ENCODE measurements around the gene RNF113A. TPM values are rescaled to one million over a fixed set of nuclear protein-coding genes. Genes with fewer than 3 reads are reported as not detected.
A peak's percentile ranks its signal among the peaks of the same experiment; 100 is the strongest.

The RNF113A gene
- total and polyA plus RNA-seq, 2 donors (not counting 3 experiments of a cell fraction or from before 2014, with no cell fraction given): 9.4 to 11.7 TPM

GRCh38 chrX:119852382-119853353, 18.9 kb downstream of the RNF113A start, which contains the start of gene UPF3B:
Gene UPF3B, minus strand, starts transcription at chrX:119852963. Its CDS starts 35 bp downstream, at chrX:119852928.
- no TSS peak for BruUV-seq (replicated peaks)
- H3K36me3 ChIP-seq (ENCODE audit: control insufficient read depth in 2 of 2, extremely low read depth in 1 of 2, insufficient read depth in 2 of 2, low read length in 2 of 2): no peaks in the 10 kb centered on the region
- no peaks in the 10 kb centered on the region for H3K9me1 ChIP-seq (replicated peaks; ENCODE audit: control insufficient read depth, extremely low read depth, insufficient read depth, low read length)
- no peaks in the 10 kb centered on the region for H3K9me3 ChIP-seq (replicated peaks; ENCODE audit: control insufficient read depth, insufficient read depth, low read length)
- no peaks in the 10 kb centered on the region for H4K20me1 ChIP-seq (replicated peaks; ENCODE audit: control insufficient read depth, extremely low read depth, insufficient read depth, low read length)
- H3K4me2 ChIP-seq (ENCODE audit: insufficient read depth, low read length): peak within 1 kb of the TSS; percentile 96
- H3K27me3 ChIP-seq (ENCODE audit: control insufficient read depth in 2 of 2, insufficient read depth in 2 of 2, low read length in 2 of 2): no peaks in the 10 kb centered on the region
- dilution Hi-C loops (cut with MboI; ENCODE audit: extremely low pct_ligation_motif_present, low sequenced_read_pairs): no loop called here
- POLR2A ChIA-PET: interaction anchor here (0.6 to 1.7 kb wide), 4 partner anchors 17 to 177 kb away, joined by 3 to 22 read pairs (median 4); partner anchors contain the start of genes NDUFA1, RNF113A and RPL39
- peak within 1 kb of the TSS; percentile 86 to 89 (median 89) for H3K4me3 ChIP-seq (replicated peaks in 1 of 3; ENCODE audit: insufficient read depth in 1 of 3, low read depth in 1 of 3, low read length in 3 of 3)
- H2AFZ ChIP-seq (ENCODE audit: low read depth, low read length): peak within 1 kb of the TSS; percentile 95
- H3K27ac ChIP-seq (ENCODE audit: insufficient read depth, low read depth, low read length): peak within 1 kb of the TSS; percentile 76
- H3K4me1 ChIP-seq (ENCODE audit: control insufficient read depth, extremely low read depth, insufficient read depth, low read length): peaks cover 6% of the 10 kb centered on the region
- no peak for TF ChIP-seq CTCF (IDR thresholded peaks at IDR 0.05; ENCODE audit: extremely low read depth in 1 of 2, insufficient read depth in 1 of 2, low read depth in 1 of 2, low read length in 2 of 2)
- TF ChIP-seq POLR2A (IDR thresholded peaks at IDR 0.05; ENCODE audit: low read depth, low read length): peak; percentile 70
- TF ChIP-seq MAX (IDR thresholded peaks at IDR 0.05; ENCODE audit: insufficient read depth, insufficient read length): no peak
- TF ChIP-seq EZH2 (IDR thresholded peaks at IDR 0.05; ENCODE audit: borderline replicate concordance, low read depth, low read length, severe bottlenecking): no peak
- DNase-seq (ENCODE audit: low read depth, low spot score) (peak; percentile 97), FAIRE-seq (peak; percentile 98)
- CTCF ChIA-PET: interaction anchor here (0.8 to 2.1 kb wide), 7 partner anchors 12 to 68 kb away, joined by 3 to 13 read pairs (median 3); partner anchors contain the start of genes NDUFA1, RNF113A and RPL39
- H3K9ac ChIP-seq (replicated peaks; ENCODE audit: extremely low read depth, insufficient read depth, low read length): peak within 1 kb of the TSS; percentile 93
- intact Hi-C loops (cut with micrococcal nuclease): loop anchor here (1.0 to 5.0 kb wide), 3 partner anchors 19 to 385 kb away; partner anchors contain the start of genes NDUFA1, RNF113A, RPL39 and SLC25A5
- H3K79me2 ChIP-seq (ENCODE audit: control insufficient read depth, insufficient read depth, low read length): peaks cover 9% of the 10 kb centered on the region
